ENCODE measurements around the gene NPEPPS. TPM values are rescaled to one million over a fixed set of nuclear protein-coding genes. Genes with fewer than 3 reads are reported as not detected.

NPEPPS gene
- total and polyA plus RNA-seq, 8 donors, result 109 to 223 (median 166) TPM

GRCh38 chr17:47660064-47660492, 129.2 kb downstream of the NPEPPS start:
- peaks cover 0 to 98% of the 10 kb centered on the region in 2 donors for H3K36me3 ChIP-seq

GRCh38 chr17:47663912-47664623, 133.2 kb downstream of the NPEPPS start:
- peak; percentile 56 to 59 for TF ChIP-seq CTCF (IDR thresholded peaks at IDR 0.05)
- Histone ChIP-seq H3K9me3 (no peaks in the 10 kb centered on the region), H3K4me1 (peaks cover 3 to 52% of the 10 kb centered on the region in 2 donors), H3K4me3 (no peak overlapping the region), H3K27me3 (no peaks in the 10 kb centered on the region), H3K27ac (peak overlapping the region in 1 of 2 donors; percentile 64), H3K36me3 (peaks cover 0 to 97% of the 10 kb centered on the region in 2 donors)
- intact Hi-C loops (cut with DNase I), result no loop called here
- peak; percentile 81 for ATAC-seq
- DNase-seq, result peak in 2 of 4 donors; percentile 35 to 60

More at GRCh38 chr17:47660064-47660492, 129.2 kb downstream of the NPEPPS start:
- DNase-seq (no peak), ATAC-seq (peak; percentile 49)
- peak overlapping the region; percentile 27 to 67 for H3K27ac ChIP-seq
- intact Hi-C loops (cut with DNase I), result no loop called here
- no peak for TF ChIP-seq CTCF (IDR thresholded peaks at IDR 0.05)
- peaks cover 3 to 39% of the 10 kb centered on the region in 2 donors for H3K4me1 ChIP-seq
- H3K4me3 ChIP-seq, result peak overlapping the region in 1 of 2 donors; percentile 9
- H3K9me3 ChIP-seq, result no peaks in the 10 kb centered on the region
- H3K27me3 ChIP-seq, result no peaks in the 10 kb centered on the region

GRCh38 chr17:47664624-47664941, 133.7 kb downstream of the NPEPPS start:
- H3K4me3 ChIP-seq, result no peak overlapping the region
- H3K9me3 ChIP-seq, result no peaks in the 10 kb centered on the region
- H3K4me1 ChIP-seq, result peaks cover 2 to 52% of the 10 kb centered on the region in 2 donors
- DNase-seq, result no peak
- TF ChIP-seq CTCF (IDR thresholded peaks at IDR 0.05), result no peak
- no peaks in the 10 kb centered on the region for H3K27me3 ChIP-seq
- H3K27ac ChIP-seq, result peak overlapping the region in 1 of 2 donors; percentile 64
- intact Hi-C loops (cut with DNase I), result no loop called here
- no peak for ATAC-seq
- peaks cover 0 to 97% of the 10 kb centered on the region in 2 donors for H3K36me3 ChIP-seq

GRCh38 chr17:47665655-47666054, 134.7 kb downstream of the NPEPPS start:
- TF ChIP-seq CTCF (IDR thresholded peaks at IDR 0.05), result no peak
- intact Hi-C loops (cut with DNase I), result no loop called here
- H3K9me3 ChIP-seq, result no peaks in the 10 kb centered on the region
- no peaks in the 10 kb centered on the region for H3K27me3 ChIP-seq
- no peak for DNase-seq
- H3K36me3 ChIP-seq, result peaks cover 0 to 99% of the 10 kb centered on the region in 2 donors
- H3K4me1 ChIP-seq, result peaks cover 0 to 54% of the 10 kb centered on the region in 2 donors
- no peak for ATAC-seq
- H3K4me3 ChIP-seq, result no peak overlapping the region
- peak overlapping the region in 1 of 2 donors; percentile 64 for H3K27ac ChIP-seq

- DNase-seq (no peak), ATAC-seq (no peak)
- peaks cover 0 to 52% of the 10 kb centered on the region in 2 donors for H3K4me1 ChIP-seq
- TF ChIP-seq CTCF (IDR thresholded peaks at IDR 0.05), result no peak
- no peak overlapping the region for H3K4me3 ChIP-seq
- intact Hi-C loops (cut with DNase I), result no loop called here
- H3K9me3 ChIP-seq, result no peaks in the 10 kb centered on the region
- no peaks in the 10 kb centered on the region for H3K27me3 ChIP-seq
- H3K36me3 ChIP-seq, result peaks cover 4 to 99% of the 10 kb centered on the region in 2 donors
- peak overlapping the region in 1 of 2 donors; percentile 75 for H3K27ac ChIP-seq
These were observed 138.2 kb downstream of the NPEPPS start for GRCh38 chr17:47669081-47669480.

Measured in left lung (tissue), 10 donors.